Neural cell (in vitro differentiated cells): ENCODE measurements around the gene IRF2BPL. TPM values are rescaled to one million over a fixed set of nuclear protein-coding genes. Genes with fewer than 3 reads are reported as not detected.

ENCODE experiments used
- H2AFZ ChIP-seq: fragments of 200-600, 300-800 bp; sonication (generic), shearing (Covaris generic); 2 replicates; pipeline ENCODE4 v1.6.0; 2014; ENCODE audit warnings: low read depth, mild to moderate bottlenecking, antibody characterized with exemption, low read length, moderate library complexity
- H3F3A ChIP-seq: fragments of 200-600 bp; shearing (Covaris generic); 2 replicates; pipeline ENCODE4 v1.6.1; 2016; ENCODE audit warnings: mild to moderate bottlenecking, moderate library complexity, mixed read lengths, antibody characterized with exemption, low read length; ENCODE audit not compliant: insufficient read depth, poor library complexity, severe bottlenecking
- H3K27ac ChIP-seq: fragments of 200-600, 300-800 bp; sonication (generic), shearing (Covaris generic); 2 replicates; pipeline ENCODE4 v1.5.1; 2014; ENCODE audit warnings: mild to moderate bottlenecking, low read length, moderate library complexity
- H3K27me3 ChIP-seq: fragments of 300-800, 200-600 bp; sonication (generic), shearing (Covaris generic); 2 replicates; pipeline ENCODE4 v1.6.0; 2014; ENCODE audit warnings: mild to moderate bottlenecking, low read depth, low read length, moderate library complexity; ENCODE audit not compliant: insufficient read depth
- H3K36me3 ChIP-seq: fragments of 300-800, 200-600 bp; sonication (generic), shearing (Covaris generic); 2 replicates; pipeline ENCODE4 v1.5.1; 2014; ENCODE audit warnings: mild to moderate bottlenecking, antibody characterized with exemption, low read length, moderate library complexity; ENCODE audit not compliant: insufficient read depth
- H3K4me2 ChIP-seq: fragments of 300-800, 200-600 bp; sonication (generic), shearing (Covaris generic); 2 replicates; pipeline ENCODE4 v1.6.0; 2014; ENCODE audit warnings: mild to moderate bottlenecking, low read length
- H3K4me3 ChIP-seq: fragments of 300-800, 200-600 bp; sonication (generic), shearing (Covaris generic); 2 replicates; pipeline ENCODE4 v1.5.1; 2014; ENCODE audit warnings: mild to moderate bottlenecking, low read length, moderate library complexity
- H3K79me2 ChIP-seq: fragments of 200-600 bp; shearing (Covaris generic); replicated peaks from 2 replicates; pipeline ENCODE4 v1.6.0; 2014; ENCODE audit warnings: mild to moderate bottlenecking, low read length, moderate library complexity; ENCODE audit not compliant: insufficient read depth
- H3K9ac ChIP-seq: fragments of 300-800, 200-600 bp; sonication (generic), shearing (Covaris generic); 2 replicates; pipeline ENCODE4 v1.6.1; 2016; ENCODE audit warnings: mild to moderate bottlenecking, low read length, mixed read lengths
- H3K9me2 ChIP-seq: fragments of 200-600 bp; shearing (Covaris generic); 2 replicates; pipeline ENCODE4 v1.6.1; 2016; ENCODE audit warnings: mild to moderate bottlenecking, low read length, mixed read lengths; ENCODE audit not compliant: insufficient read depth
- H3K9me3 ChIP-seq: fragments of 200-600, 300-800 bp; sonication (generic), shearing (Covaris generic); 2 replicates; pipeline ENCODE4 v1.6.1; 2016; ENCODE audit warnings: mild to moderate bottlenecking, mixed run types, low read length, moderate library complexity, mixed read lengths
- H4K20me1 ChIP-seq: fragments of 200-600 bp; shearing (Covaris generic); 2 replicates; pipeline ENCODE4 v1.6.1; 2016; ENCODE audit warnings: mild to moderate bottlenecking, mixed run types; ENCODE audit not compliant: insufficient read depth
- EP300 ChIP-seq: fragments of 450-650 bp; conservative IDR thresholded peaks from 2 replicates; pipeline ENCODE4 v1.6.1; 2014; ENCODE audit warnings: antibody characterized with exemption, mild to moderate bottlenecking, moderate library complexity; ENCODE audit not compliant: poor library complexity, severe bottlenecking
- EZH2 ChIP-seq: fragments of 200-600, 300-800 bp; shearing (Covaris generic), sonication (generic); IDR thresholded peaks from 2 replicates; pipeline ENCODE4 v1.6.1; 2014; ENCODE audit warnings: antibody characterized with exemption, low read length, borderline replicate concordance, mild to moderate bottlenecking; ENCODE audit not compliant: insufficient read depth, poor library complexity, severe bottlenecking
- MXI1 ChIP-seq: fragments of 450-650 bp; conservative IDR thresholded peaks from 2 replicates; pipeline ENCODE4 v1.6.1; 2014; ENCODE audit warnings: antibody characterized with exemption, mild to moderate bottlenecking; ENCODE audit not compliant: poor library complexity, severe bottlenecking
- POLR2AphosphoS5 ChIP-seq: IDR thresholded peaks from 2 replicates; pipeline ENCODE4 v1.6.1; 2012
- RAD21 ChIP-seq: fragments of 450-650 bp; conservative IDR thresholded peaks from 2 replicates; pipeline ENCODE4 v1.6.1; 2014; ENCODE audit warnings: antibody characterized with exemption, mild to moderate bottlenecking, moderate library complexity
- SMC3 ChIP-seq: fragments of 450-650 bp; conservative IDR thresholded peaks from 2 replicates; pipeline ENCODE4 v1.6.1; 2014; ENCODE audit warnings: antibody characterized with exemption, mild to moderate bottlenecking, moderate library complexity; ENCODE audit not compliant: poor library complexity
- TAF1 ChIP-seq: IDR thresholded peaks from 2 replicates; pipeline ENCODE4 v1.6.1; 2012; ENCODE audit warnings: low read depth
- polyA plus RNA-seq: library from polyadenylated mRNA; depleted of rRNA; stranded (reverse); fragments of >200 nt; gene quantifications from 2 replicates; pipeline ENCODE4 v1.2.3, GENCODE V29; 2014
- TF ChIP-seq, protein P1 (sequence below): fragments of 450-650 bp; IDR thresholded peaks from 2 replicates; pipeline ENCODE4 v1.5.1; 2014; ENCODE audit warnings: antibody characterized with exemption, mild to moderate bottlenecking, moderate library complexity; ENCODE audit not compliant: poor library complexity, severe bottlenecking
- TF ChIP-seq, protein P2 (sequence below): IDR thresholded peaks from 2 replicates; pipeline ENCODE4 v1.6.1; 2012; ENCODE audit warnings: borderline replicate concordance

Gene IRF2BPL
- polyA plus RNA-seq, 1 donor from 2014 or later: 42.9 TPM

DNA sequence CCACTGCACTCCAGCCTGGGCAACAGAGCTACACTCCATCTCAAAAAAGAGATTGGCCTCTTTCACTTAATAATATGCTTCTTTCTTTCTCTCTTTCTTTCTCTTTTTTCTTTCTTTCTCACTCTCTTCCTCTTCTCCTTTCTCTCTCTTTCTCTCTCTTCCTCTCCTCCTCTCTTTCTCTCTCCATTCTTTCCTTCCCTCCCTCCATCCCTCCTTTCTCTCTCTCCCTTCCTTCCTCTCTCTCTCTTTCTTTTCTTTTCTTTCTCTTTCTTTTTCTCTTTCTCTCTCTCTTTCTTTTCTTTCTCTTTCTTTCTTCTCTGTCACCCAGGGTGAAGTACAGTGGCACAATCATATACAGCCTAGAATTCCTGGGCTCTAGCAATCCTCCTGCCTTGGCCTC, 38.4 kb downstream of the IRF2BPL start:
- TF ChIP-seq, protein P1, sequence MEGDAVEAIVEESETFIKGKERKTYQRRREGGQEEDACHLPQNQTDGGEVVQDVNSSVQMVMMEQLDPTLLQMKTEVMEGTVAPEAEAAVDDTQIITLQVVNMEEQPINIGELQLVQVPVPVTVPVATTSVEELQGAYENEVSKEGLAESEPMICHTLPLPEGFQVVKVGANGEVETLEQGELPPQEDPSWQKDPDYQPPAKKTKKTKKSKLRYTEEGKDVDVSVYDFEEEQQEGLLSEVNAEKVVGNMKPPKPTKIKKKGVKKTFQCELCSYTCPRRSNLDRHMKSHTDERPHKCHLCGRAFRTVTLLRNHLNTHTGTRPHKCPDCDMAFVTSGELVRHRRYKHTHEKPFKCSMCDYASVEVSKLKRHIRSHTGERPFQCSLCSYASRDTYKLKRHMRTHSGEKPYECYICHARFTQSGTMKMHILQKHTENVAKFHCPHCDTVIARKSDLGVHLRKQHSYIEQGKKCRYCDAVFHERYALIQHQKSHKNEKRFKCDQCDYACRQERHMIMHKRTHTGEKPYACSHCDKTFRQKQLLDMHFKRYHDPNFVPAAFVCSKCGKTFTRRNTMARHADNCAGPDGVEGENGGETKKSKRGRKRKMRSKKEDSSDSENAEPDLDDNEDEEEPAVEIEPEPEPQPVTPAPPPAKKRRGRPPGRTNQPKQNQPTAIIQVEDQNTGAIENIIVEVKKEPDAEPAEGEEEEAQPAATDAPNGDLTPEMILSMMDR: no peak
- no peak for TF ChIP-seq EZH2
- TF ChIP-seq, protein P2, sequence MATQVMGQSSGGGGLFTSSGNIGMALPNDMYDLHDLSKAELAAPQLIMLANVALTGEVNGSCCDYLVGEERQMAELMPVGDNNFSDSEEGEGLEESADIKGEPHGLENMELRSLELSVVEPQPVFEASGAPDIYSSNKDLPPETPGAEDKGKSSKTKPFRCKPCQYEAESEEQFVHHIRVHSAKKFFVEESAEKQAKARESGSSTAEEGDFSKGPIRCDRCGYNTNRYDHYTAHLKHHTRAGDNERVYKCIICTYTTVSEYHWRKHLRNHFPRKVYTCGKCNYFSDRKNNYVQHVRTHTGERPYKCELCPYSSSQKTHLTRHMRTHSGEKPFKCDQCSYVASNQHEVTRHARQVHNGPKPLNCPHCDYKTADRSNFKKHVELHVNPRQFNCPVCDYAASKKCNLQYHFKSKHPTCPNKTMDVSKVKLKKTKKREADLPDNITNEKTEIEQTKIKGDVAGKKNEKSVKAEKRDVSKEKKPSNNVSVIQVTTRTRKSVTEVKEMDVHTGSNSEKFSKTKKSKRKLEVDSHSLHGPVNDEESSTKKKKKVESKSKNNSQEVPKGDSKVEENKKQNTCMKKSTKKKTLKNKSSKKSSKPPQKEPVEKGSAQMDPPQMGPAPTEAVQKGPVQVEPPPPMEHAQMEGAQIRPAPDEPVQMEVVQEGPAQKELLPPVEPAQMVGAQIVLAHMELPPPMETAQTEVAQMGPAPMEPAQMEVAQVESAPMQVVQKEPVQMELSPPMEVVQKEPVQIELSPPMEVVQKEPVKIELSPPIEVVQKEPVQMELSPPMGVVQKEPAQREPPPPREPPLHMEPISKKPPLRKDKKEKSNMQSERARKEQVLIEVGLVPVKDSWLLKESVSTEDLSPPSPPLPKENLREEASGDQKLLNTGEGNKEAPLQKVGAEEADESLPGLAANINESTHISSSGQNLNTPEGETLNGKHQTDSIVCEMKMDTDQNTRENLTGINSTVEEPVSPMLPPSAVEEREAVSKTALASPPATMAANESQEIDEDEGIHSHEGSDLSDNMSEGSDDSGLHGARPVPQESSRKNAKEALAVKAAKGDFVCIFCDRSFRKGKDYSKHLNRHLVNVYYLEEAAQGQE: no peak

DNA sequence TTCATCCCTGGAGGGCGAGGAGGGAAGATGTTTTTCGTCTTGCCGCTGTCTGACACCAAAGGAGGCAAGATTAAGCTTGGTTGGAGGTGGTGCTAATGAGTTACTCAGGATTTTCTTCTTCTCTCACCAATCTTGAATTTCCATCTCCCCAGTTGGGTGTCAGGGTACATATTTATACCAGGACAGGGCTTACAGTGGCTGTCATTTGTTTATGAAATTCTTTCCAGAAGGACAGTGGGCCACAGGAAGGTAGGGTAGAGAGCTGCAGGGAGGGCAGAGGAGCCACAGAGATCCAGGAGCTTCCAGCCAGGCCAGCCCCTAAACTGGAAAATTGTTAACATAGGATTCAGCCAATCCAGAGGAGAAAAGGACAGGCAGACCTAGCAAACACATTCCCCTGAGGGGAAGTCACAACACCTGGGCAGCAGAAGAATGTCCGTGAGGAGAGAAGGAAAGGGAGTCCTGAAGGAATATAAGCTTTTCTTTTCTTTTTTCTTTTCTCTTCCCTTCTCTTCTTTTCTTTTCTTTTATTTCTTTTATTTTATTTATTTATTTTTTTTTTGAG, 40.5 kb downstream of the IRF2BPL start:
- no peaks in the 10 kb centered on the region for H3K9me3 ChIP-seq
- no peak overlapping the region for H2AFZ ChIP-seq
- no peaks in the 10 kb centered on the region for H3K27me3 ChIP-seq
- no peaks in the 10 kb centered on the region for H3K36me3 ChIP-seq
- no peaks in the 10 kb centered on the region for H3K9me2 ChIP-seq
- no peaks in the 10 kb centered on the region for H4K20me1 ChIP-seq
- H3K9ac ChIP-seq: no peak overlapping the region
- H3K79me2 ChIP-seq: no peaks in the 10 kb centered on the region
- H3K4me2 ChIP-seq: no peak overlapping the region
- no peaks in the 10 kb centered on the region for H3F3A ChIP-seq
- H3K4me3 ChIP-seq: no peak overlapping the region
- H3K27ac ChIP-seq: no peak overlapping the region
- no peak for TF ChIP-seq EP300
- no peak for TF ChIP-seq MXI1
- no peak for TF ChIP-seq TAF1
- TF ChIP-seq, protein P2: no peak
- no peak for TF ChIP-seq SMC3
- TF ChIP-seq EZH2: no peak
- no peak for TF ChIP-seq POLR2AphosphoS5
- no peak for TF ChIP-seq RAD21
- TF ChIP-seq, protein P1: no peak

More for the DNA sequence above, 38.4 kb downstream of the IRF2BPL start:
- Histone ChIP-seq H3K4me3 (no peak overlapping the region), H3K4me2 (no peak overlapping the region), H3K9ac (no peak overlapping the region), H4K20me1 (no peaks in the 10 kb centered on the region), H3F3A (no peaks in the 10 kb centered on the region), H3K9me2 (no peaks in the 10 kb centered on the region), H2AFZ (no peak overlapping the region), H3K9me3 (no peaks in the 10 kb centered on the region), H3K79me2 (no peaks in the 10 kb centered on the region), H3K27me3 (no peaks in the 10 kb centered on the region), H3K36me3 (no peaks in the 10 kb centered on the region), H3K27ac (no peak overlapping the region)
